HG03103 (cell line): ENCODE data around the gene SDR42E1.
"Not testable (repeated sequence)": the region's sequence is repeated elsewhere in the genome, so short reads cannot be mapped to it uniquely, and the experiment has no call there.

Source experiments
- ATAC-seq: cut with Tn5 transposase; IDR thresholded peaks from one replicate; pipeline ENCODE4 v1.9.1; 2021; ENCODE audit warnings: low read depth; ENCODE audit not compliant: unreplicated experiment

The SDR42E1 gene

DNA sequence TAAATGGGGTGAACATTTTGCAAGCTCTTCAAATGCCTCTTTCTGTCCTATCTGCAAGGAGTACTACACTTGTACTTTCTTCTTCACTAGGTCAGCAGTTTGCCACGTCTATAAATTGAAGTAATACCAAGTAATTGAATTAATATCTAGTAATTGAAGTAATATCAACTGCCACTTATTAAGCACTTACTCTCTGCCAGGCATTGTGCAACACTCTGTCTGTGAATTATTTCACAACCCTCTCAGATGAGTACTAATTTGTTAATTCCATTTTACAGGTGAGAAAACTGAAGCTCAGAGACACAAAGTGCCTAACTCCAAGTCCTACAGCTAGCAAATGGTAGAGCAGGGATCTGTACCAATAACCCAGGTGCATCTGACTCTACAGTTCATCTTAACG is 4.1 kb downstream of the SDR42E1 start:
- ATAC-seq, result no peak

DNA sequence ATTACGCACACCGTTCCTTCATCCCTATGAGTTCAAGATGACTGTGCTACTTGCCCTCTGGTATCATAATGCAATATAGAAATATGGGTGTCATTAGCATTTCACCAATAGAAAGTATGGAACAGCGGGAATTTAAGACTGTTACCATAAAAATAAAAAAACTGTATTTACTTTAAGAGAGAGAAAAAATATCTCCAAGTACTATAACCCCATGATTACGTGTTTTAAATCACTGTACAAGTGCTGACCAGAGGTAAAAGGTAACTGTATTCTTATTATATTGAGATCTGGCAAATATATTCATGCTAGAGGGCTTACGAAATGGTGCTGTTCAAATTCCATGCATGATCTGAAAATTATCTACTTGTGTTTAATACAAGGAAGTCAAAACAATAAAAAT is 5.2 kb downstream of the SDR42E1 start:
- no peak for ATAC-seq

GRCh38 chr16:82005027-82005830 is 6.0 kb downstream of the SDR42E1 start:
- no peak for ATAC-seq

DNA sequence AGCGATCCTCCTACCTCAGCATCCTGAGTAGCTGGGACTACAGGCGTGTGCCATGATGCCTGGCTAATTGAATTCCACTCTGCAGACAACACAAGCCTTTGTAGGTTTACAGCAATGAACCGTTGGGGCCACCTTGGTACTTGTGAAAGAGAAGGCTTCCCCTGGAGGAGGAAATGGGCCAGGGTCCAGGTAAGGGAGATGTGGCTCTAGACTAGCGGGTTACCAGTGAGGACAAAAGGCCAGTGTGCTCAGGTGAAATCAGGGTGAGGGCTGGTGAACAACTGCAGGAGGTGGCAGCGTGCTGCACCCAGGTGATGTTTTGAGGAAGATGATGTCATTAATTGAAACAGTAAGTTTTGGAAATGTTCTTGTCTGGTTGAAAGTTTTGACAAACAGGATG is 6.7 kb downstream of the SDR42E1 start:
- ATAC-seq, result no peak

DNA sequence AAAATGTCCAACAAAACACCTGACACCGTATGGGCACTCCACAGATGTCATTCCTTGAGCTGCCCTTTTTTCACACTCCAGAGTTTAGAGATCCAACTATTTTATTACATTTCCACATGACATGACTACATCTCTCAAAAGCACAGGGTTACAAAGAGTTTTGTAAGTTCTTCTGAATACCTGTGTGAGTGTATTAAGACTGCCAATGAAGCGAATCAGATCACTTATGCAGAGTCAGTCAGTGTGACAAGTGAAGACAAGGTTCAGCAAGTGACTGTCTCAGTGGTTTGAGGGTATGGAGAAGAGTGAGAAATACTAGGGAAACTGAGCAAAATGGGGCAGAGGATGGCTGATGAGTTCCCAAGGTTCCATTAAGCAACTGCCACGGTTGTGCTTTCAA is 8.4 kb downstream of the SDR42E1 start:
- no peak for ATAC-seq

DNA sequence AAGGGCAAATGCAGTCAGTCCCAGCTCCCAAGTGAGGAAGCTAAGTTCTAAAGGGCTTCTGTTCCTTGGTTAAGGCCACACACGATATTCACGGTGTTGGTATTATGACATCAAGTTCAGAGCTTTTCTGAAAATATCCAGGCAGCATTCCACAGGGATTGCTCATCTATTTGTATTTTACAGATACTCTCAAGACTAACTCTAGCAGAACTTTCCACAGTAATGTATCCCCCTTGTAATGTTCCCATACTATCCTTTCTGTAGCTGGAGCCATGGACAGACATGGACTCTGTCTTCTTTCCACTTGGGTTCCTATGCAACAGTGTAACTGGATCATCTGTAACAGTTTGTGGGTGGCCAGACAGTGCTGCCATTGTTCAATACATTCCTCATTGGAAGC is 13.5 kb downstream of the SDR42E1 start:
- no peak for ATAC-seq

DNA sequence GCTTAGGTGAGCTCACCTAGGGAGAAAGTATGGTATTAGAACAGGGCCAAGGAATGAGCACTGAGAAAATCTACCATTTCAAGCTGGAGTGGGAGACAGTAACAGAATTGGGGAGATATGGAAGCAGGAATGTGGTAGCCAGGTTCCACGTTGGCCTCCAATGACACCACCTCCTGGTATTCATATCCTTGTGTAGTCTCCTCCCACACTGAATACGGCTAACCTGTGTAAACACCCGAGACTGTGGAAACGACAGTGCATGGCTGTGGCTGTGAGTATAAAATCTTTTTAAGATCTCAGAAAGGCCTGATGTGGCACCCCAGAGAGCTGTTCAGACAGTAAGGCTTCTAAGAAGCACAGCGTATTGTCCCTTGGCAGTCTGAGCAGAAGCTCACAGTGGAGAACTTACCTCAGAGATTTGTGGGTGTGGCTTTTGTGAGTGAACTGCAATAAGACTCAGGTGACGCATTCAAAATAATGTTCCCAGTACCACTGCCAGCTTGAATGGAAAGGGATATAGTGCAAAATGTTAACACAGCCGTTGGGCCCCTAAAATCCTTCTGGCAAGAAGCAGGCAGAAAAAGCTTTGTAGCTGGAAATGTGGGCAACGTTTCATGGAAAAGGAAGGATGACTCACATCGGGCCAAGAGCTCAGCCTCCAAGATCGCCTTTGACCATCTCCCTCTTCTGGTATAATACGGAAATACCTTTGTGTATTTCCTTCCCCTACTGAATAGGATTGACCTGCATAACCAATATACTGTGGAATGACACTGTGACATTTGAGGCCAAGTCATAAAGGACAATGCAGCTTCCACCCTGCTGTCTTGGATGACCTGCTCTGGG is 14.4 kb downstream of the SDR42E1 start:
- ATAC-seq, result no peak

- no peak for ATAC-seq
Observed at GRCh38 chr16:81995651-81996050, 15.6 kb downstream of the SDR42E1 start.

DNA sequence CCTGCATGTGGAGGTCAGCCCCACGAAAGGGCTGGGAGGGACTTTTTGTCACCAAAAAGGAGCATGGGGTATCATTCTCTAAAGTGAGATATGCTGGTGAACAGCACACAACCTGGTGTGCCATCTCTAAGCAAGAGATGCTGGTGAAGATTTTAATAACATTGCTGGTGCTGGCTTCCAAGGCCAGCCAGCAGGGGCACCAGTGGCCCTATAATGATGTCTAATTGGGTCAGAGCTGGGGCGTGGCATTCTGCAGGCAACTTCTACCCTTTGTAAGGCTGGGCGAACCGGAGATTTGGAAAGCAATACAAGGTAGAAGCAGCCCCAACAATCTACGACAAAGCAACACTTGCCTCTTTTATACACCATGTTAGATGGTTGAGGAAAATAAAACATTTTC is 16.8 kb downstream of the SDR42E1 start:
- ATAC-seq, result no peak

DNA sequence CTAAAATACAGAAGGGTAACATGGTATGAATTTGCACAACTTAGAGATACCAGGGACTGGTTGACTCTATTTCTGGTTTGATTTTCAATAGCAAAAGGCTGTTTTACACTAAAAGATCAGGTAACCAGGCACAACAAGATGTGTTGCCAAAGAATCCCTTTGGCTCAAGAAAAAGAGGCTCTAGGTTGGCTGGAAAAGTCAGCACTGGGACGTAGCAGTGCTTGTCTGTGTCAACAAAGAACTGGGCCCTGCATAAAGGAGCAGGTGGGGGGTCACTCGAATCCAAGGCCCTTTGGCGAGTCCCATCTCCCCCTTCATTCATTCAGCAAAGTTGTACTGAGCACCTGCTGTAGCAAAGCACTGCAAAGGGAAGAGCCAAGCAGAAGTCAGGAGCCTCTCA is 18.4 kb downstream of the SDR42E1 start:
- ATAC-seq, result no peak

DNA sequence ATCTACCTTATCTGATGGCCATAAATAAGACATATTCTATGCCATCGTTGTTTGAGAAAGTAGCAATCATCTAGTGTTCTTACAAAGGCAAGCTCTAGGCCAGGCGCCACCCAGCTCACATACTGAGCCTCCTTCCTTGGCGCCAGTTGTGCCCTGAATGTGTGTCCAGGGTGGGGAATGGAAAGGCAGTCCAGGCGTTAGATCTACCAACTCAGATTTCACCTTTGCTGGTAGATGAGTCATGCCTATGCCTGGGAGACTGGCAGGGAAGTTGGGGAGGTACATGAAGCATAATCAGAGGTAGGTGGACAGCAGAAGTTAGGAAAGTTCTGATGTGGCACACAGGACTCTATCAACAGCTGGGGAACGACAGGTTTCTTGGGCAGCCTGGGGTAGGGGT is 23.6 kb downstream of the SDR42E1 start:
- ATAC-seq, result no peak

GRCh38 chr16:81987121-81987520 is 24.1 kb downstream of the SDR42E1 start:
- ATAC-seq, result no peak

GRCh38 chr16:81977335-81977942 is 33.8 kb downstream of the SDR42E1 start:
- not testable (repeated sequence) for ATAC-seq

DNA sequence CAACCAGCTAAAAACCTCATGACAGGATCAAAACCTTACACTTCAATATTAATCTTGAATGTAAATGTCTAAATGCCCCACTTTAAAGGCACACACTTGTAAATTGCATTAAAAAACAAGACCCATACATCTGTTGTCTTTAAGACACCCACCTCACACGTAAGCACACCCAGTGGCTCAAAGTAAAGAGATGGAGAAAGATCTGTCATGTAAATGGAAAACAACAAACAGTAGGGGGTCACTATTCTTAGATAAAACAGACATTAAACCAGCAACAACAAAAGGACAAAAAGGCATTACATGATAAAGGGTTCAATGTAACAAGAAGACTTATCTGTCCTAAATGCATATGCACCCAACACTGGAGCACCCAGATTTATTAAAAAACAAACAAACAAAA is 35.6 kb downstream of the SDR42E1 start:
- no peak for ATAC-seq

DNA sequence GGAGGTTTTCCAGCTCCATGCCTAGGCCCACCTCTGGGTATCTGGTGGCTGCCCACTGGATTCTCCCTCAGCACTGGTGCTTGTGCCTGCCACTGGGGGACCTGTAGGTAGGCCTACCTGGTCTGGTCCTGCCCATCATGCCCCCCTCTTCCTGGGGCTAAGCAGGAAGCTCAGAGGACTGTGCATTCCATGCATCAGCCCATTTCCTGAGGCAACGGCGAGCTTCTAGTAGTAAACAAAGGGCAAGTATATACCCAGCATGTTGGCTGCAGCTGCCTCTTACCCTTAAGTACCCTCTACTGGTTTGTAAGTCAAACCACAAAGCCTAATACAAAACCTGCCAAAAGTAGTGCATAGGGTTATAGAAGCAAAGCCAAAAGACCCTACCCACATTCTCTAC is 37.5 kb downstream of the SDR42E1 start:
- ATAC-seq, result no peak

- ATAC-seq, result no peak
Observed at GRCh38 chr16:81971853-81972252, 39.4 kb downstream of the SDR42E1 start.

GRCh38 chr16:81967358-81967757 is 43.9 kb downstream of the SDR42E1 start:
- no peak for ATAC-seq

- ATAC-seq, result no peak
Observed at GRCh38 chr16:81964808-81965207, 46.5 kb downstream of the SDR42E1 start.

DNA sequence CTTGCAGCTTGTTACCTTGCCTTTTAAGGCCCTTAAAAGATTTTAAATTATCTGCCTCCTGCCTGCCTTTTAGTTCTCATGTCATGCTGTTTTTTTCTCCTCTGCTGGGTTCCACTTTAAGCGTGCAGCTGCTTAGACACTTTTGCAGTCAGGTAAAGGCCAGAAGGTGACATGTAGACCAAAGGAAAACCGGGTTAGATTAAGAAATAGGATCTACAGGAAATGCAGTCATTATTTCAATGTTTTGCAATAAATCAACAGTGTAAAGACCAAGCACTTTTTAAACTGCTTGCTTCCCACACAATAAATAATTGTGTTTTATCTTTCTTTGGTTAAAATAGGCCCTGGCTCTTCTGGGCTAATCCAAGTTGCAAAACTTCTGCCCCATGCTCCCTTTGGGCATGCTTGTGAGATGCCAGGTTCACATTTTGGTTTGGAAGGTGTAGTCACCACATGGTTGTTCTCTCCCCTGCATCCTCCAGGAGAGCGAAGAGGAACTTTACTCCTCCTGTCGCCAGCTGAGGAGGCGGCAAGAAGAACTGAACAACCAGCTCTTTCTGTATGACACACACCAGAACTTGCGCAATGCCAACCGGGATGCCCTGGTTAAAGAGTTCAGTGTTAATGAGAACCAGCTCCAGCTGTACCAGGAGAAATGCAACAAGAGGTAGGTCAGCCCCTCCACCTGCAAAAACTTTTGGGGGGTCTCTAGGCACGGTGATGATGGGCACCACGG is 54.9 kb downstream of the SDR42E1 start:
- ATAC-seq, result no peak

- ATAC-seq, result no peak
Observed at GRCh38 chr16:81951564-81951963, 59.7 kb downstream of the SDR42E1 start.

DNA sequence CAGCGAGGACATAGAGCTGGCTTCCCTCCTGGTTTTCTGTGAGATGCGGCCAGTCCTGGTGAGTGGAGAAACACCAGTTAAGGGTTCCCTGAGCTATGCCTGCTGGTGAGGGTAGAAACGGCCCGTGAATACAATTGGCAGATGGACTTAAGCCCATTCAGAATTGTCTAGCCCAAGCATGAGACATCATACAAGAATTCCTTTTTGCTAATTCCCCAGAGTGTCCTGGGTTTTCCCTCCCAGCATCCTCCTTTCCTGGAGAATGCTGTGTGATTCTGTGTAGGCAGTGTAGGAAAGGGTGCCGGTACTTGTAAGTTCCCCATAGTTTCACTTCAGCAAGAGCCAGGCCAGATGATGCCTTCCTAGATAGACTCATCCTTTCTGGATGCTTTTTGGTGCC is 65.1 kb downstream of the SDR42E1 start:
- ATAC-seq, result no peak
